NCI-H774 (cell line): ENCODE results near the gene FOXO1.

Experiments used
- DNase-seq: peaks from one replicate; lab custom pipeline; 2025; lab: John Stamatoyannopoulos, UW

FOXO1 gene

DNA sequence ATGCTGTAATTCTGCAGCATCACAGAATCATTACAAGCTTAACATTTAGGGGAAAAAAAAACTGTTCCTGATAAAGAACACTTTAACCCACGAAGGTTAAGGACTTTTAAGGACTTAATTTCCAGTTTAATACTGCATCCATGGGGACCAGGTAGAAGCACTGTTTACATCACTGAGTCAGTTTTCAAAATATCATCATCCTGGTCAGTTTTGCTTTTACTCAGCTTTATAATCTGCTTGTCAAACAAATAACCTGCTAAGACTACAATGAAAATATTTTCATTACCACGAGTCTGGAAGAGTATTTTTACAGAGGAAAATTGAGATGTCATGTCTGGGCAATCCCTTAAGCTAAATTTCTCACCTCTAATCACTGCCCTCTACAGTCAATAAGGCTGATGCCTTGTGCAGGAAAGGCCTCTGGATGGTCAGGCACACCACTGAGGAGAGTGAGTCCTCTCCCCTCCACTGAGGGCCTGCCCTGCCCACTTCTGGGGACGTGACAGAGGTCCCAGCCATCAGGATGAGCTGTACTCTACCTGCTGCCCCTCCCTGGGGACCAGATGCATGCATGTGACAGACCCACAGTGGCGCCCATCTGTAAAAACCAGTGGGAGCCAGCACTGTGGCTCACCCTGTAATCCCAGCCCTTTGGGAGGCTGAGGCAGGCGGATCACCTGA, 31.0 kb downstream of the FOXO1 start:
- DNase-seq: no peak

DNA sequence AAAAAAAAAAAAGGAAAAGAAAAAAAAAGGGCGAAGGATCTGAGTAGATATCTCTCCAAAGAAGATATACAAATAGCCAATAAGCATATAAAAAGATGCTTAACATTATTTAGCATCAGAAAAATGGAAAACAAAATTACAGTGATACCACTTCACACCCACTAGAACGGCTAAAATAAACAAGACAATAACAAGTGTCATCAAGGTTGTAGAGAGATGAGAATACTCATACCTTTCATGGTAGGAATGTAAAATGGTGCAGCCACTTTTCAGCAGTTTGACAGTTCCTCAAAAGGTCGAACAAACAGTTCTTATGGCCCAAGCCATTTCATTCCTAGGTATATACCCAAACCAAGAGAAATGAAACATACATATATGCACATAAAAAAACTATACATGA, 33.5 kb downstream of the FOXO1 start:
- DNase-seq: no peak

DNA sequence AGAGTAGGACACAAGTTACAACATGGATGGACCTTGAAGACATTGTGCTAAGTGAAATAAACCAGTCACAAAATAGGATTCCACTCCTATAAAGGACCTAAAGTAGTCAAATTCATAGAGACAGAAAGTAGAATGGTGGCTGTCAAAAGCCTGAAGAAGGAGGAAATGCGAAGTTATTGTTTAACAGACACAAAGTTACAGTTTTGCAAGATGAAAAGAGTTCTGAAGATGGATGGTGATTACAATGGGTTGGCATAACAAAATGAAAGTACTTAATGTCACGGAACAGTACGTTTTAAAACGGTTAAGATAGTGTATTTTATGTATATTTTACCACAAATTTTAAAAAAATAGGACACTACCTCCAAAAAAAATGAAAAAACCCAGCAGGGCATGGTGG, 34.8 kb downstream of the FOXO1 start:
- no peak for DNase-seq

DNA sequence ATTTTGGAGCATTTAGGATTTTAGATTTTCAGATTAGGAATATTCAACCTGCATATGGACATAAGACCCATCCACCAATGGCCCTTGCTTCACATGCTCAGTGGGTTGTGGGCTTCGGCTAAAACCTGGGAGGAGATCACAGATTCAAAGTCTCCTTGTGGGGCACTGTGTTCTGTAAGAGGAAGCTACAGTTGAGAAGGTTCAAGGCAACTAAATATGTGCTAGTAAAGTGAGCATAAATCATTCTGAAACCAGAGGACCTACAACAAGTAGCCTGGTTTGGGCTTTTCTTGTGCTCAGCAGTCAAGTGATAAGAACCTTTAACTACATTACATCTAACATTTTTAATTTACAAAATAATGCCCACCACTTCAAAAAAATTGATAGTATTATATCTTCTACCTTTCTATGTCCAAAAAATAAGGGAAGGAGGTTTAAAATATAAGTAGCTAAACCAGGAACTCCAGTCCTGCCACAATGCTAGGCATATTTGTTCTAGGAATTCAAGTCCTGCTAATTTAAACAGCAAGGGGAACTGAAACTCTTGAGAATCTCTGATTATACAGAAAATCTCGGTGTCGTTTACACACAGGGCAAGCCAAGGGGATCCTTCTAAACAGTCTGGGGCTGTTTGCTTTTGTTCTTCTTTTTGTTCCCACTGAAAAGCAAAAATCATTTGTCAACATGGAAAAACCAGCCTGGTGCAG, 36.6 kb downstream of the FOXO1 start:
- DNase-seq: no peak

DNA sequence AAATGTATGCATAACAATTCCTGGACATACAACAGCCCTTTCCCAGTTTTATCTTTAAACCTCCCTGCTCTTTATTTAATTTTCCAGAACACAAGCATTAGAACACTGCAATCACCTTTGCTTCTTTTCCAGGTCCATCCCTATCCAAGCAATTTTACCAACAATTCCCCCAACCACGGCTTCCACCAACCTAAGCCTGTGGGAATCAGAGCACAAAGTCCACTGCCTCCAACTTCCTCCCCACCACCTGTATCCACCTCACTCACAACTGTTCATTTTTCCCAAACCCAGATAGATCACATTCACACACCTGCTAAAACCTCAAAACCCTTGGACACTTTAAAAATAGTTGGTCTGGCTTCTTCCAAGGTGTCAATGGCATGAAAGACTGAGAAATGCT, 39.5 kb downstream of the FOXO1 start:
- DNase-seq: no peak

DNA sequence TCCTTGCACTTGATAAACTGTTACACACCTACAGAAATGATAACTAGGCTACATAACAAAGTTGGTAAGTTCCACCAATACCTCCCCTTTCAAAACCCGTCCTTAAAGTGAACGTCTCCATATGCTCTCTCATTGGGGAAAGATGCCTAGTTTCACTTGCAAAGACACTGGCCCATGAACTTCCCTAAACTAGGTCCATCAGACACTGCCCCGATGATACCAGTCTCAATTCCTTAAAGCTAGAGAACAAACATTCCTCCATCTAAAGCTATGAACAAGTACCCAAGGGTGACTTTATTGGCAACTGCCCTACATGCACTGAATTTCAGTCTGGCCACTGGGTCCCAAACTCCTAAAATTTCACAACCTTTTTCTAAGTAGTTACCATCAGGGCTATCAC, 39.9 kb downstream of the FOXO1 start:
- no peak for DNase-seq

DNA sequence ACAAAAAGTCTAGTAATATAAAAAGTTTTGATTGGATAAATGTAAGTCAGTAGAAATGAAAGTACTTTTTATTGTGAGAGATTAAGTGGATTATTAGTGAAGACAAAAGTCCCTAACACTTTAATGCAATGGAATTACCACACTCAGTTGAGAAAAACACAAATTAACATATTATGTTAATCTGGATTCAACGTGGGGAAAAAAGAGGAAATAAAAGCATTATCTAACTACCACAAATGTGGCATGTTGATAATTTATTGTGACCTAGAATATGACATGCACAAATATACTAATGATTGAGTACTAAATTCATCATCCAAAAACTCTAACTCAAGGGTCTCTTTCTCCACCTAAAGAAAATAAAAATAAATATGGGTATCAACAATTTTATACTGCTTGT, 41.5 kb downstream of the FOXO1 start:
- DNase-seq: no peak

DNA sequence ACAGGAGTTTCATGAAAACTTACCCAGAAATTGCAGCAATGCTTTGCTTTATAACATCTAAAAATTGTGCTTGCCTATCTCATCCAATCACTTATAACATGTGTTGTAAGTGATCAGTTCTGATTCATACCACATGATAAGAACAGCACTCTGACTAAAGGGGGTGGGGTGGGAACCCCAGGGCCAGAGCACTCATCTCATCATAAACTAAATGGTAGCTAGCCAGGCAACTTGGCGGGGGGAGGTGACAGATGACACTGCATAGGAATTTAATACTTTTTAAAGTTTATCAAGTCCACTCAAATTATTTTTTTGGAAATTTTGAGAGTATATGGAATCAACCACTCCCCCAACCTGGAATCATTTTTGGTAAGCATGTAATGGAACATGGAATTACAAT, 42.1 kb downstream of the FOXO1 start:
- no peak for DNase-seq

DNA sequence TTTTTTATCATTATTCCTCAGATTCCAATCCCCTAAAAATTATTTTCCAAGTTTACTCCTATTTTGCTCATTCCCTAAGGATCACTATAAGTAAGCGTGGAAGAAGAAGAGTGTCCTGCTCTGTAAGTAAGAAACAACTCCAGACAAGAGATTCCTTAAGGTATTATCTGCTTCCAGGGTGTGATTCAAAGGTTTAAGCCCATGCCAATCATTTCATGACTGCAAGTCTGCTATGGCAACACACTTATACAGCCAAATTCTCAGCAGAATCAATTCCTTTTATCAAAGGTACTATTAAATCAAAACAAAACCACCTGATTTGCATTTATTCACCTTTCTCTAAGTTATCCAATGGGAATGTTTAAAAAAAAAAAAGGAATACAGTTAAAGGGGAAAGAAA, 43.7 kb downstream of the FOXO1 start:
- no peak for DNase-seq

DNA sequence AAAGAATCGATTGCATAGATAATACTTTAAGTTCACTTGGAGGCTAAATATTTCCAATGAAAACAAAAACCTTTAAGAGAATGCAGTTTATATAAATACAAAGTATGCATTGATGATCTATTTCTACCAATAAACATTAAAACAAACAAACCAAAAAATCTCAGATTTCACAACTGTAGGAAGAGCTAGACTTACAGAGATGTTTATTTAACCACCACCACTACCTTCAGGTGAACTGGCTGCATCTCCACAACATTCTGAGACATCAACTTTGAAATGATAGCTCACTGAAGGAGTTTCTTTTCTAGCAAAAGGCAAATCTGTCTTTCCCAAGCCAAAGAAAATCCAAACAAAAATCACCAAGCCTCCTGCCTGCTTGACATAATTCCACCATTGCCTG, 44.2 kb downstream of the FOXO1 start:
- DNase-seq: no peak

DNA sequence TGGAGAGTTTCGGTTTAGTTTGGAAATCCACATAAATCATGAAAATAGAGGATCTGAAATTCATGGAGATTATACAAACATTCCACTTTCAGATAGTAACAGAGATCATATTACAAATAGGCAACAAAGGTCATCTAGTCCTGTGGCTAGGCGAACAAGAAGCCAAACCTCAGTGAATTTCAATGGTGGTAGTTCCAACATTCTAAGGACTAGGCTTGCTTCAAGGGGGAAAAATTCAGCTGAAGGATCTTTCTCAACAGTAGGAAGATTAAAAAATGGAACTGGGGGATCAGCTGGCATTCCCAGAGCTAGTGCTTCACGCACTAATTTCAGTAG, 47.0 kb downstream of the FOXO1 start:
- no peak for DNase-seq

DNA sequence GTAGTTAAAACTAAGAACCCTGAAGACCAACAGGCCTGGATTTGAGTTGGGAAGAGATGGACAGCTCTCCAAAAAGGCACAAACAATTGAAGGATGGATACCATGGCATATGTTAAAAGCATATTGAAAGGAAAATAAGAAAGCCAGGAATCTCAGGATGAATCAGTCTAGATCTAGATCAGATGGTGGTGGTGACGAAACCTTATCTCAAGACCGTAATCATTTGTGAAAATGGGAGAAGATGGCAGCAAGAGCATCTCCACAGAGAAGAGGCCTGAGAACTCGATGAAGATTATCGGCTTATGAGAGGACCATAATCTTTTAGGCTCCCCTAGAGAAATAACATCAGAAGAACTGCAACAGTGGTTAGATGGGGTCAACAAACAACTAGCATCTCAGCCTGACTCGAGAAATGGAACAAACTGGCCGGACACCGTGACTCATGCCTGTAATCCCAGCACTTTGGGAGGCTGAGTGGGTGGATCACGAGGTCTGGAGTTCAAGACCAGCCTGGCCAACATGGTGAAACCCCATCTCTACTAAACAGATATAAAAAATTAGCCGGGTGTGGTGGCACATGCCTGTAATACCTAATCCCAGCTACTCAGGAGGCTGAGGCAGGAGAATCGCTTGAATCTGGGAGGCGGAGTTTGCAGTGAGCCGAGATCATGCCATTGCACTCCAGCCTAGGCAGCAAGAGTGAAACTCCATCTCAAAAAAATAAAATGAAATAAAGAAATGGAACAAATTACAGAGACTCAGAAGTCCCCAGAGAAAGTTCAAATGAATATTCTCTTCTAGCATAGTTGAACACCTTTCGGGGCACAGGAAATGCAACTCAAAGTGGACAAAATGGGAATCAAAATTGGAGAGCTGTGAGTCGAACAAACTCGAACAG, 47.6 kb downstream of the FOXO1 start:
- DNase-seq: no peak

DNA sequence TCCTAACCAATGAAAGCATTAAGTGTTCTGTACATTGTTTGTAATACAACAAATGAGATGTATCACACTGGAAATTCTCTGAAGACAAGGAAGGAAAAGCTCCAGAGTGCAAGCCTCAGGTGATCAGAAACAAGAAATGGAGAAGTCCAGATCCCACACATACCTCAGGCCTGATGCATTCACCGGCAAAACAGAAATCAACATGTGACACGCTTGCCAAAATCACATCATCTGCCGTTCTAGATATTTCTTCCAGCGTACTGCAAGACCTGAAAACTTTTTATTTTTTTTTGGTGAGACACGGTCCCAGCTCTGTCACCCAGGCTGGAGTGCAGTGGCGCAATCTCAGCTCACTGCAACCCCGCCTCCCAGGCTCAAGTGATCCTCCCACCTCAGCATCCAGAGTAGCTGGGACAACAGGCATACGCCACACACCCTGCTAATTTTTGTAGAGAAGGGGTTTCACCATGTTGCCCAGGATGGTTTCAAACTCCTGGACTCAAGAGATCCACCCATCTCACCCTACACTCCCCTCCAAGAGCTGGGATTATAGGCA, 48.6 kb downstream of the FOXO1 start:
- no peak for DNase-seq

DNA sequence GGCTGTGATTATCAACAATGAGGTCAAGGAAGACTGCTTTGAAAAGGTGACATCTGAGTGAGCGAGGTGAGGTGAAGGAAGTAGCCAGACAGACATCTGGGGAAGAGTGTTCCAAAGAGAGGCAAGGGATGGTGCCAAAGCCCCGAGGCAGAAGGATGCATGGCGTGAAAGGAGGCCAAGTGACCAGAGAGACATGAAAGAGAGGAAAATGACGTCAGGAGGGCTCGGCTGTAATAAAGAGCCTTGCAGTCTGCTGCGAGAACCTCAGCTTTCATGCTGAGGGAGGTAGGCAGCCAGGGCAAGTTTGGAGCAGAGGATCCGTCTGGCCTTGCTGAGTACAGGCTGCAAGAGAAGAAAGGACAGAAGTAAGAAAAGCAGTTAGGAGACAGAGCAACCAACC, 50.8 kb downstream of the FOXO1 start:
- DNase-seq: no peak

DNA sequence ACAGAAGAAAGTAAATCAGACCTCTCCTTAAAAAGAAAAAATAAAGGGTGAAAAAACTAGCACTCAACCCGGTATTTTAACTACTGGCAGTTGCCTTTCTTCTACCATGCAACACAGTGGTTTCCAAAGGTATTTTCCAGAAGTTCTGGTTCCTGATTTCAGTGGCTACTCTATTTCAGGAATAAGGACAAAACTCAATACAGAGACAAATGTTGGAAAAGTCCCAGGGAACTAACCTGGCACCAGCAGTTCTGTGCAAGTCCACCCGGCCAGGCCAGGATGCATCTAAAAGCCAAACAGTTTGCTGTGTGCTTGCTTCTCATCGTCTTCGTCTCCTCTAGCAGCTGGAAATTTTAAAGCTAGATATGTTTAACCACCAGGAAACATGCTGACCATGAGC, 52.5 kb downstream of the FOXO1 start:
- DNase-seq: no peak

DNA sequence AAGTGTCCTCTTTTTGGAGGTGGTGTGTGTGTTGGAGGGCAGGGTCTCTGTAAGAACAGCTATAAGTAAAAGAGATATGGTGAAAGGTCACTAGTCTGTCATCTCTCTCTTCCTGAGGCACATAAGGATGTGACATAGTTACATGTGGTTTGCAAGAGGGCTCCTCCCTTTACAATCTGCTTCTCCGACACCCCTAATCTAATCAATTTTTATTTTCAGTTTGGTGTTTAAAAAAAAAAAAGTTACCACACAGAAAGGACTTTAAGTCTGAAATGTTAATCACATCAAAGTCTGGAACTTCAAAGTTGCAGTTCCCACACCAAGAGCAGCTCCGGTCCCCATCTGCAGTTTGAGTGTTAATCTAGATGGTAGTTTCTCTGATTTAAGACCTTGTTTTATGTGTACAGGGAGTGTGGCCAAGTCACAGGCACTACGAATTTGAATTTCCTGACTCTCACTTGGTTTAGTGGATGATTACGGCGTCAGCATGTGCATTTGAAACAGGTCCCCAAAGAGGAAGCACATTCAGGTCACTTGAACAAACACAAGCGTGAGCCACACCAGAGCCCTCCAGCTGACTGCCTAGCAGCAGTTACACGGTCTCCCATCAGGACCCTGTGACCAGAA, 53.1 kb downstream of the FOXO1 start:
- DNase-seq: no peak

DNA sequence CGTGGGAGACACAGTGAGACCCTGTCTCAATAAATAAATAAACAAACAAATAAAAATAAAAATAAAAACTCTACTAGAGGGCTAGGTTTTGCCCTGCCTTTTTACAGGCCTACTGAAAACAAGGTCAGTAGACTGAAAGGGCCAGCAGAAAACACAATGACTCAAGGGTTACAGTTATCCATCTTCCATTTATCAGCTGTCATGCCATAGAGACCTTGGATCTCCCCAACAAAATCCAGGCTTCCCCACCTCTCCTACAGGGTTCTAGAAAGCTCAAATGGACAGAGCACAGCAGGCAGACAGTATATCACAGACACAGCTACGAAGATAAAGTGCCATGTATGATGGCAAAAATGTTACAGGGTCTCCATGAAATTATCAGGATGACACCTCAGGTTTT, 54.4 kb downstream of the FOXO1 start:
- DNase-seq: no peak

DNA sequence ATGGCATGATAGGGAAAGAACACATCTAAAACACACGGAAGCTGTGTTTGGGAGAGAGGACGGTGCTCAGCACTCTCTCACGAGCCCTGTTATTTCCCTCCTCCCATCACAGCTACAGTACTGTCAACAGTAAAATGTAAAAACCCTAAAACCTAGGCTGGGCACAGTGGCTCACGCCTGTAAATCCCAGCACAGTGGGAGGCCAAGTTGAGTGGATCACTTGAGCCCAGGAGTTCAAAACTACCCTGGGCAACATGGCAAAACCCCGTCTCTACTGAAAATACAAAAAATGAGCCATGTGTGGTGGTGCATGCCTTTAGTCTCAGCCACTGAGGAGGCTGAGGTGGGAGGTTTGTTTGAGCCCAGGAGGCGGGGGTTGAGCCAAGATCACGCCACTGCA, 54.8 kb downstream of the FOXO1 start:
- DNase-seq: no peak

DNA sequence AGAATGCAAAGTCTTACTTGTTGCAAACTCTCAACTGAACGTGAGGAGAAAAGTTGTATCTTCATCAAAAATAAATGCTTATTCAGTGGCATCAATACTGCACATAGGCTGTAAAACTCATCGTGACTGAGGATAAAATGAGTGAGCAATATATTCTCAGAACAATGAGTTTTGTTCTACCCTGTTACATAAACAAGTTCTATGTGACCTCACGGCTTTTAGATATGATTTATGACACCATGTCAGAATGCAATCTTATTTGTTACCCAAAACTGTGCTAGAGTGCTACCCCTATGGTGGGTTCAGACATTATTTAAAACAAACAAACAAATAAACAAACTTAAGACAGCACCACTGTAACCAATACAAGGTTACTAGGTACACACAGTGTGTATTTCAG, 55.4 kb downstream of the FOXO1 start:
- DNase-seq: no peak

DNA sequence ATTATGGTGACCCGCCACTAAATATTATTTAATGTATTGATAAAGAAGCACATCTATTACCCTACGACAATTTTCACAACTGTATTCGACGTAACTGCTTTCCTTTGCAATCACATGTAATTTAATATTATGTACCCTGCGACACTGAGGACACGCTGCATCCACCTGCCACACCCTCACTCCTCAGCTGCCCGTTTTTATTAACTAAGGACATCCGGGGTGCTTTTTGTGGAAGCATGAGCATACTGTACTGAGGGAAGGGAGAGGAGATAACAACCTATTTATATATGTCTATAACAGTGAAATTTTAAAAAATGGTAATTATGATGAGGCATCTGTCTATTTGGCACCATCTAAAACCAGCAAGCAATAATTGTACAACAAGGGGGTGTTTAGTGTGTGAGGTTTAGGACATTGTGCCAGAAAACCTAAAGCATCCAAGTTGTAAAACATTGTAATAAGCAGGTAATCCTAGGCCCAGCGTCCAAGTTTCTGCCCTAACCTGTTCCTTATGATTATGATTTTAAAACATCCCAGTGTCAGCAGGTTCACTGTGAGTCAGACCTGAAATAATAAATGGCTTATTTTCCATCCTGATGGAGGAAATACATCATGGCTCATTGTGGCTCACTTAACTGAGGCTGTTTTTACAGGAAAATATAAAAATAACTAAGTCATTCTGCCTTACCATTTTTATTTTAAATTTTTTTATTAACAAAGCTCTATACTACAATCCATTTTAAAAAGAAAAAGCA, 56.3 kb downstream of the FOXO1 start:
- no peak for DNase-seq

DNA sequence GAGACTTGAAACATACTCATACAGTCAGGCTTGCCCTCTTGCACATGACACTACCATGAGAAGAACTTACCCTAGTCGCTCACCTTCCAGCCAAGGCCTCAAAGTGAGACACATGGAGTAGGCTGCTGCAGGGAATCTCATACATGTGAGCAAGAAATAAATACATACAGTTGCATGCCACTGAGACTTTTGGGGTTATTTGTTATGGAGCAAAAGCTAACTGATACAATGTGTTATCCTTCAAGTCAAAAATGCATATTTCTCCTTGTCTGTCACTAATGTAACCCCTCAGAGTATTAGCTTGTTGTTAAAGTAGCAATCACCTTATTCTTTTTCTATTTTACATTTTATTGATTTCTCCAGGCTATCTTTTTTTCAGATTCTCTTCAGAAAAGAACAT, 58.1 kb downstream of the FOXO1 start:
- no peak for DNase-seq

DNA sequence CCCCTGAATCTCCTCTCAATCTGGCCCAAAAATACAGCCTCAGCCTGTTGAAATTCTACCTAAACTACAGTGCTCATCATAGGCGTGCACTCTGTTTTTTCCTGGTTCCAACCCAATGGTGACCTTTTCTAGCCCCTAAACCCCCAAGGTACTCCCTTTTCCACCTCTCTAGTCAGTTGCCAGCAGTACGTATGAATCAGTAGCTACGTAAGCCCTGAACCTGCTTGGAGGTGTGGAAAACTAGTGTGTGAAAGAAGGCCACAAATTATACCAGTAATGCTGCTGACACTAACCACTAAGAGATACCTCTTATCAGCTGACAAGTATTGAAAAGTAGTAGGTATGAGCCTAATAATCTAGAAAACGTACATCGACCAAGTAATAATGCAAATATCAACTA, 60.9 kb downstream of the FOXO1 start:
- DNase-seq: no peak
